Adrenal gland (tissue), 5 donors: ENCODE measurements around the gene GPS1.

Experiments
- CTCF ChIP-seq, 6 experiments: fragments of 450-650 bp in 4 of 6; fragments of 200-600 bp in 2 of 6; sonication (generic) in 1 of 6; IDR thresholded peaks; 1 replicate in 5 of 6; 2 replicates in 1 of 6; pipeline versions ENCODE4 v1.5.1 to v1.8.0; 2016 to 2021; ENCODE audit warnings: antibody characterized with exemption in 6 of 6, mild to moderate bottlenecking in 2 of 6, moderate library complexity in 1 of 6
- POLR2A ChIP-seq, 2 donors: fragments of 450-650 bp; IDR thresholded peaks; one replicate each; pipeline ENCODE4 v1.6.1; 2017; ENCODE audit warnings: antibody characterized with exemption in 2 of 2, mild to moderate bottlenecking in 2 of 2, moderate library complexity in 1 of 2
- donor health status: DM: no; HTN: no; CAD: no.

- TF ChIP-seq POLR2A (IDR thresholded peaks at IDR 0.05) = no peak
- TF ChIP-seq CTCF (IDR thresholded peaks at IDR 0.05) = no peak
Observed at GRCh38 chr17:82008941-82009405, 42.7 kb upstream of the GPS1 start.
